HEK293 (cell line): ENCODE measurements around the gene EXTL1.

Source experiments
- CTCF ChIA-PET: fragments of 350-600 bp; formaldehyde crosslinking; extraction: SDS; loops from one replicate; lab custom pipeline; 2021; ENCODE audit warnings: antibody characterized with exemption; lab: Yijun Ruan, JAX
- POLR2A ChIA-PET: fragments of 300-600 bp; formaldehyde crosslinking; extraction: SDS; loops from one replicate; lab custom pipeline; 2020; ENCODE audit warnings: antibody characterized with exemption, inconsistent platforms; lab: Yijun Ruan, JAX
- H3K27ac ChIP-seq: fragments of 200-500 bp; sonication (Bioruptor generic); 2 replicates; pipeline ENCODE4 v1.5.1; 2014; ENCODE audit warnings: low read depth, low read length, control low read depth, inconsistent platforms; ENCODE audit errors: extremely low read depth
- H3K36me3 ChIP-seq, 2 experiments: fragments of 200-500 bp in 1 of 2; sonication (Bioruptor generic) in 1 of 2; 1 replicate in 1 of 2; 2 replicates in 1 of 2; pipeline ENCODE4 v1.5.1; 2014 to 2017; ENCODE audit warnings: inconsistent platforms in 2 of 2, low read length in 2 of 2; ENCODE audit not compliant: control insufficient read depth in 2 of 2, insufficient read depth in 1 of 2
- H3K4me1 ChIP-seq: fragments of 200-500 bp; sonication (Bioruptor generic); 2 replicates; pipeline ENCODE4 v1.5.1; 2014; ENCODE audit warnings: mild to moderate bottlenecking, low read length, inconsistent platforms; ENCODE audit not compliant: control insufficient read depth, insufficient read depth
- H3K4me3 ChIP-seq: 2 replicates; pipeline ENCODE4 v1.5.1; 2011; ENCODE audit warnings: low read depth, mild to moderate bottlenecking, control low read depth, low read length, moderate library complexity
- H3K9me3 ChIP-seq: fragments of 200-500 bp; sonication (Bioruptor generic); 2 replicates; pipeline ENCODE4 v1.5.1; 2014; ENCODE audit warnings: low read depth, low read length, inconsistent platforms; ENCODE audit not compliant: control insufficient read depth, insufficient read depth
- AEBP2 ChIP-seq: fragments of 450-650 bp; formaldehyde crosslinking; IDR thresholded peaks from 2 replicates; pipeline ENCODE4 v1.5.1; 2016; ENCODE audit warnings: missing biosample characterization, missing genetic modification characterization, borderline replicate concordance
- EGR2 ChIP-seq: fragments of 450-650 bp; formaldehyde crosslinking; IDR thresholded peaks from 2 replicates; pipeline ENCODE4 v1.5.1; 2016; ENCODE audit warnings: low read depth, missing biosample characterization, missing genetic modification characterization
- KLF1 ChIP-seq: fragments of 450-650 bp; formaldehyde crosslinking; IDR thresholded peaks from 2 replicates; pipeline ENCODE4 v1.5.1; 2016; ENCODE audit warnings: missing biosample characterization, missing genetic modification characterization
- KLF10 ChIP-seq: fragments of 450-650 bp; IDR thresholded peaks from 2 replicates; pipeline ENCODE4 v1.5.1; 2018; ENCODE audit warnings: missing biosample characterization, mild to moderate bottlenecking, missing genetic modification characterization
- OVOL3 ChIP-seq: fragments of 450-650 bp; formaldehyde crosslinking; IDR thresholded peaks from 2 replicates; pipeline ENCODE4 v1.5.1; 2016; ENCODE audit warnings: missing biosample characterization, missing genetic modification characterization
- TCF7L2 ChIP-seq: IDR thresholded peaks from 2 replicates; pipeline ENCODE4 v1.6.1; 2011; ENCODE audit warnings: low read depth, mild to moderate bottlenecking, inconsistent platforms, low read length, moderate library complexity, borderline replicate concordance
- WT1 ChIP-seq: fragments of 450-650 bp; formaldehyde crosslinking; IDR thresholded peaks from 2 replicates; pipeline ENCODE4 v1.5.1; 2016; ENCODE audit warnings: missing biosample characterization, missing genetic modification characterization
- ZBTB20 ChIP-seq: fragments of 450-650 bp; formaldehyde crosslinking; IDR thresholded peaks from 2 replicates; pipeline ENCODE4 v1.5.1; 2016; ENCODE audit warnings: missing biosample characterization, missing genetic modification characterization
- ZBTB8A ChIP-seq: fragments of 450-650 bp; formaldehyde crosslinking; IDR thresholded peaks from 2 replicates; pipeline ENCODE4 v1.5.1; 2016; ENCODE audit warnings: missing biosample characterization, missing genetic modification characterization
- ZNF266 ChIP-seq: fragments of 450-650 bp; formaldehyde crosslinking; IDR thresholded peaks from 2 replicates; pipeline ENCODE4 v1.5.1; 2016; ENCODE audit warnings: missing biosample characterization, missing genetic modification characterization, low read depth
- ZNF274 ChIP-seq, 2 experiments: fragments of 200-500 bp in 1 of 2; fragments of 450-650 bp in 1 of 2; sonication (Bioruptor generic) in 1 of 2; formaldehyde crosslinking in 1 of 2; IDR thresholded peaks; 2 replicates each; pipeline versions ENCODE4 v1.5.1 to v1.6.1; 2014 to 2016; ENCODE audit warnings: borderline replicate concordance in 1 of 2, inconsistent platforms in 1 of 2, low read length in 1 of 2, missing biosample characterization in 1 of 2, missing genetic modification characterization in 1 of 2
- ZNF292 ChIP-seq: fragments of 450-650 bp; formaldehyde crosslinking; IDR thresholded peaks from 2 replicates; pipeline ENCODE4 v1.5.1; 2016; ENCODE audit warnings: low read depth, missing biosample characterization, missing genetic modification characterization, borderline replicate concordance
- ZNF341 ChIP-seq: fragments of 450-650 bp; formaldehyde crosslinking; IDR thresholded peaks from 2 replicates; pipeline ENCODE4; 2016; ENCODE audit warnings: low read depth, missing biosample characterization, missing genetic modification characterization
- ZNF529 ChIP-seq: fragments of 450-650 bp; formaldehyde crosslinking; IDR thresholded peaks from 2 replicates; pipeline ENCODE4 v1.5.1; 2017; ENCODE audit warnings: missing genetic modification characterization, missing biosample characterization; ENCODE audit not compliant: insufficient replicate concordance
- ZNF530 ChIP-seq: fragments of 450-650 bp; formaldehyde crosslinking; IDR thresholded peaks from 2 replicates; pipeline ENCODE4 v1.5.1; 2016; ENCODE audit warnings: low read depth, missing biosample characterization, missing genetic modification characterization
- ZNF549 ChIP-seq: fragments of 450-650 bp; IDR thresholded peaks from 2 replicates; pipeline ENCODE4 v1.5.1; 2018; ENCODE audit warnings: missing biosample characterization, missing genetic modification characterization, mild to moderate bottlenecking, inconsistent platforms, moderate library complexity
- ZNF561 ChIP-seq: fragments of 450-650 bp; IDR thresholded peaks from 2 replicates; pipeline ENCODE4 v1.5.1; 2018; ENCODE audit warnings: missing biosample characterization, missing genetic modification characterization, borderline replicate concordance
- ZNF585B ChIP-seq: fragments of 450-650 bp; formaldehyde crosslinking; IDR thresholded peaks from 2 replicates; pipeline ENCODE4 v1.5.1; 2016; ENCODE audit warnings: missing biosample characterization, missing genetic modification characterization
- ZNF610 ChIP-seq: fragments of 450-650 bp; formaldehyde crosslinking; IDR thresholded peaks from 2 replicates; pipeline ENCODE4 v1.5.1; 2016; ENCODE audit warnings: missing biosample characterization, missing genetic modification characterization, borderline replicate concordance
- ZNF677 ChIP-seq: fragments of 450-650 bp; IDR thresholded peaks from 2 replicates; pipeline ENCODE4 v1.5.0; 2018; ENCODE audit warnings: missing biosample characterization, mild to moderate bottlenecking, missing genetic modification characterization, moderate library complexity
- ZNF791 ChIP-seq: fragments of 450-650 bp; formaldehyde crosslinking; IDR thresholded peaks from 2 replicates; pipeline ENCODE4 v1.5.1; 2016; ENCODE audit warnings: missing biosample characterization, missing genetic modification characterization
- ZXDB ChIP-seq: fragments of 450-650 bp; formaldehyde crosslinking; IDR thresholded peaks from 2 replicates; pipeline ENCODE4 v1.5.1; 2016; ENCODE audit warnings: missing biosample characterization, missing genetic modification characterization
- TF ChIP-seq, protein P1 (sequence below): IDR thresholded peaks from 2 replicates; pipeline ENCODE4 v1.6.1; 2011; ENCODE audit warnings: mild to moderate bottlenecking, low read depth, low read length, borderline replicate concordance

Gene EXTL1

DNA sequence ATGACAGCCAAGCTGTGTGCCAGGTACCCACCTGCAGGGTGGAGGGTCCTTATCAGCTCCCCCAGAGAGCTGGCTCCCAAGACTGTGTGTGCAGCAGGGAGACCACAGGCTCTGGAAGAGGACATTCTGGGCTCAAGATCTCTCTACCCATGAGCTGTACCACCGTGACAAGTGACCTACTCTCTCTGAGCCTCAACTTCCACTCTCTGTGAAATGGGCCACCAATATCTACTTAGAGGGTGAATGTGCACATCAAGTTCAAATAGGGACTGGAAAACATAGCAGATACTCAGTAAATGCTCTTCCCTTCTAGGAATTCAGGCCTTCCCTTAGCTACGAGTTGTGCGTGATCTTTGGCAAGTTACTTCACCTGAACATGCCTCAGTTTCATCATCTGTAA is 22.8 kb downstream of the EXTL1 start:
- no peak for TF ChIP-seq ZNF791 (tag by site-specific recombination)
- TF ChIP-seq ZNF266 = no peak
- no peak for TF ChIP-seq ZNF677 (tag by site-specific recombination)
- no peak for TF ChIP-seq KLF10 (tag by site-specific recombination)
- no peak for TF ChIP-seq ZNF549
- TF ChIP-seq WT1 = no peak
- TF ChIP-seq ZNF530 (tag by site-specific recombination) = no peak
- no peak for TF ChIP-seq ZNF561 (tag by site-specific recombination)
- no peak for TF ChIP-seq ZNF529 (tag by site-specific recombination)
- TF ChIP-seq AEBP2 (tag by site-specific recombination) = no peak
- TF ChIP-seq, protein P1, sequence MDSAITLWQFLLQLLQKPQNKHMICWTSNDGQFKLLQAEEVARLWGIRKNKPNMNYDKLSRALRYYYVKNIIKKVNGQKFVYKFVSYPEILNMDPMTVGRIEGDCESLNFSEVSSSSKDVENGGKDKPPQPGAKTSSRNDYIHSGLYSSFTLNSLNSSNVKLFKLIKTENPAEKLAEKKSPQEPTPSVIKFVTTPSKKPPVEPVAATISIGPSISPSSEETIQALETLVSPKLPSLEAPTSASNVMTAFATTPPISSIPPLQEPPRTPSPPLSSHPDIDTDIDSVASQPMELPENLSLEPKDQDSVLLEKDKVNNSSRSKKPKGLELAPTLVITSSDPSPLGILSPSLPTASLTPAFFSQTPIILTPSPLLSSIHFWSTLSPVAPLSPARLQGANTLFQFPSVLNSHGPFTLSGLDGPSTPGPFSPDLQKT = no peak
- TF ChIP-seq ZNF292 (tag by site-specific recombination) = no peak
- no peak for TF ChIP-seq TCF7L2
- TF ChIP-seq ZNF610 (tag by site-specific recombination) = no peak
- TF ChIP-seq ZBTB8A (tag by site-specific recombination) = no peak
- no peak for TF ChIP-seq ZNF341 (tag by site-specific recombination)
- TF ChIP-seq ZNF585B (tag by site-specific recombination) = no peak
- no peak for TF ChIP-seq ZNF274 (IDR thresholded peaks at IDR 0.05; ENCODE audit: low read length)
- no peak for TF ChIP-seq ZNF274 (tag by site-specific recombination; IDR thresholded peaks at IDR 0.05; ENCODE audit: borderline replicate concordance)
- no peak for TF ChIP-seq OVOL3 (tag by site-specific recombination)
- Histone ChIP-seq H3K4me3 (no peak overlapping the region), H3K4me1 (no peaks in the 10 kb centered on the region), H3K9me3 (no peaks in the 10 kb centered on the region), H3K36me3 (no peaks in the 10 kb centered on the region), H3K27ac (no peak overlapping the region)
- POLR2A ChIA-PET = interaction anchor here (0.6 kb wide), 1 partner anchor 9 kb away, joined by 3 read pairs; no protein-coding TSS in a partner anchor
- CTCF ChIA-PET = interaction anchor here (0.5 to 2.5 kb wide), 4 partner anchors 9 to 150 kb away, joined by 3 to 9 read pairs (median 6); no protein-coding TSS in a partner anchor

DNA sequence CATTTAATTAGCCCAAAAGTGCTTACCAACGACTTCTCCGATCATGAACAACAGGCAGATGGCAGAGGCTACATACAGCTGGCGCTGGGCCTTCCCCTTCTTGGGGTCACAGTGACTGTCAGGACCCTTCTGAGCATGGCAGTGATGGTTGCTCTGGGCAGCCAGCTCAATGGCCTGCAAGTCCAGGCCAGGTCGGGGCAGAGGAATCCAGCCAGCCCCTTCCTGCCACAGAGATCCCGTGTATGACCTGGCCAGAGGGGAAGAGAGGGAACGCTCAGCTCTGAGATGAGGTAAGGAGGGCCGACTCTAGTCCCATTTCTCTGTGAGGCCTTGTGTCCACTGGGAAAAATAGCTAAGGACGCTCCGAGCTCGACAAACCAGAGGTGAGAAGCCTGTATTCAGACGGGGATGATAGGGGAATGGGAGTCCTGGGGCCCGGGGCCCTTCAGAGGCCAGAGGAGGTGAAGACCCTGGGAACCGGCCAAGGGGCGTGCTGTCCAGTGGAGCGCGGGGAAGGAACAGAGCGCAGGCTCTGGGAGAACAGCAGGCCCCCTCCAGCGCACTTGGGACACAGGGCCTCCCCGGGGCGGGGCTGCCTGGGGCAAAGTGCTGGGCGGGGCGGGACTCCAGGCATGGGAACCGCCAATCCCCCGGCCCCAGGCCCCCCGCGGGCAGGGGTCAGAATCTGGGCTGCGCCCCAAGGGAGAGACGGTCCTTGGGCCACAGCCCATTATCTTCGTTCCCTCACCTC is 23.6 kb downstream of the EXTL1 start:
- Histone ChIP-seq H3K36me3 (no peaks in the 10 kb centered on the region), H3K4me1 (no peaks in the 10 kb centered on the region), H3K9me3 (no peaks in the 10 kb centered on the region), H3K4me3 (no peak overlapping the region), H3K27ac (no peak overlapping the region)
- ChIA-PET POLR2A (interaction anchor here (0.6 kb wide), 1 partner anchor 10 kb away, joined by 3 read pairs; no protein-coding TSS in a partner anchor), CTCF (interaction anchor here (1.1 to 2.5 kb wide), 2 partner anchors 10 to 100 kb away, joined by 4 to 9 read pairs; no protein-coding TSS in a partner anchor)
- TF ChIP-seq ZNF292 (tag by site-specific recombination) (no peak), ZBTB20 (no peak), EGR2 (tag by site-specific recombination) (no peak), KLF1 (tag by site-specific recombination) (peak; percentile 27; the same call in 1 of the 2 replicates), ZXDB (tag by site-specific recombination) (no peak)
